ENCODE measurements around the gene PARD3.

PARD3 gene

GRCh38 chr10:34295142-34295548 lies 520.0 kb downstream of the PARD3 start:
- TF ChIP-seq CTCF (IDR thresholded peaks at IDR 0.05): no peak

DNA sequence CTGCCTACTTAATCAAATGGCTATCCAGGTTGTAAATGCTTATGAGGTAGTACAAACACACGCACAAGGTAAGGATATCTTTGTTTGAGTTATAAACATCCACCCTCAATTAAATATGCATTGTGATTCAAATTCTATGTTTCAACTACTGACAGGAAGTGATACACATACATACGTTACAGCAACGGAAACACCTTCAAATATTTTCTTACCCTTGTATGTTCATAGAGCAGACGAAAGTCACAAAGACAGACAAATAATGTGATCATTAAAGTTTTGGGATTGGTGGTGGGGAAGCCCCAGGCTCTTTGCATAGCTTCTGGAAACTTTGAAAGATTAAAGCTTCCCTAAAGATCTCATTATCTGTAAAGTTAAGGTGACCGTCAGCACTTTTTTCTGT lies 521.0 kb downstream of the PARD3 start:
- TF ChIP-seq CTCF (IDR thresholded peaks at IDR 0.05): no peak

DNA sequence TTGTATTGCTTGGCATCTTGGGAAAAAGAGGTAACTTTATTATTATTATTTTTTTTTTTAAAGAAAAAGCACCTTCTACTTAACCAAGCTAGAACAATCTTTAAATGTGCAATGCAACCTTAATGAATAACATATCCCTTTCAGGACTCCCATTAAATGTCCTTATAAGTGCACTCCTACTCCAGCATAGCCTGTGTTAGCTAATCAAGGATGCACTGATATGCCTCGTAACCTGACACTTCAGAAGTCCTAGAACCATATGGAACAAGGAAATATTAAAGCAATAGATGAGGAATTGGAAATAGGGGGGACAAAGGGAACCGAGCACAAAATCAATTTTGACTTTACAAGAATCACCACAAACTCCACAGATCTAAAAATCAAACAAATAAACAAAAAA lies 522.4 kb downstream of the PARD3 start:
- no peak for TF ChIP-seq CTCF (IDR thresholded peaks at IDR 0.05)

DNA sequence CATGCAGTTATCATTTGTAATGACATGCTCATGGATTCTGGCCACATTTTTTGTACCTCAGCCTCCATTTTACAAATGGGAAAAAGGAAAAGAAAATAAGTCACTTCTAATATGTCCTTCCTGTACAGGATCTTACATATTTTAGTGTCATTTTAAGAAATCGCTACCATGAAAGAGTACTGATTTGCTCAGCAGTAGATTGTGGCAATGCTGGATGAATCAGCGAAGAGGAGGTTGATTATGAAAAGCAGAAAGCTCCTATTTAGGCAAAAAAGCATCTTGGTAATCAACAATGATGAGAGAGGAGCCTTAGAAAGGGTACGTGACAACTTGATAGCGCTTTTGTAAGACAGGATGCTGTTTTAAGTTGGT lies 522.9 kb downstream of the PARD3 start:
- TF ChIP-seq CTCF (IDR thresholded peaks at IDR 0.05): no peak

DNA sequence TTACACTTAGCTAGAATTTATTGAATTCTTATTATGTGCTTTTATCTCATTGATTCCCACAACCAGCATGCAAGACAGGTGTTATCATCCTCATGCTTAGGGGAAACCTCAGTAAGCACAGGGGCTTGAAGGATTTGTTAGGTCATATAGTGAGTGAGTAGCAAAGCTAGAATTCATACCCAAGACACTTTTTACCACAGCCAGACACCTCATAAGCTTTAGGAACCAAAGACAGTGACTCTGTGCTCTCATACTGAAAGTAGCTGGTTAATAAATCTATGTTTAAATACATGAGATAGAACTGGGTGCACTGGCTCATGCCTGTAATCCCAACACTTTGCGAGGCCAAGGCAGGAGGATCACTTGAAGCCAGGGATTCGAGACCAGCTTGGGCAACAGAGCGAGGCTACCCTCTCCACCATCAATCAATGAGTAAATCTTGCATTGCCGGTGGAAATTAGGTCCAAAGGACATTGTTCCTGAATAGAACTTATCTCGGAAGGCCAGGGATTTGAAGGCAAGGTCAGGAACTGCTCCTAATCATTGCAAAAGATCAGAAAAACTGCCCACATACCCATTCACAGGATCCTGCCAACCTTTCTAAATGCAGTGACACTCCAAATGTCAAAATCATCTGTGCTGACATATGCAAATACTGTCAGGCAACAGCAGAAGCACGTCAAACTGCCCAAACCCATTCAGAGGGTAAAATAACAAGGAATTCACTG lies 523.5 kb downstream of the PARD3 start:
- TF ChIP-seq CTCF (IDR thresholded peaks at IDR 0.05): no peak

DNA sequence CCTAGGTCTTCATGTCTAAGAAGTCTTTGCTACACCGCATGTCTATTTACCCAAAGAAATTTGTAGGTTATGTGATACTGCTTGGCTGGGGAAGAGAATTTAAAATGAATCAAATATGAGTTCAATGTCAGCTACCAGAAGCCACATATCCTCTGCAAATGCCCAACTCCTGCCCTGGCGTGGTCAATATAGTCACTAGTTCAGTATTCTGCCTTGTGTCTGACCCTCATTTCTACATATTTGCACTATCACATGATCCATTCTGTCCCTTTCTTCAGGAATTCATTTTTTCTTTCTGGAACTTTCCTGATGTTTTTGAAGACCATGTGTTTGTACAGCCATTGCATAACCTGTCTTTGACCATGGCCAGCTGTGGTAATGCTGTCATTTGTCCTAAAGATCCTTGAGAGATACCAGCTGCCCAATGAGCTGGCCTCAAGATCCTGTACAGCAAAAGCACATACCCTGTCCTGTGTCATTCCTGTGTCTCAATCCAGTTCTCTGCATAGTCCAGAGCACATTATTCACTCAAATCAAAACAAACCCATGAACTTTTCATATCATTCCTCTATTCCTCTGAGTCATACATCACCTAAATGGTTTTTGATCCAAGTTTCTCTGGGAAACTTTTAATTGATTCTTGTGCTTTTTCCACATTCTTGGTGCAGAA lies 524.5 kb downstream of the PARD3 start:
- TF ChIP-seq CTCF (IDR thresholded peaks at IDR 0.05): no peak

- no peak for TF ChIP-seq CTCF (IDR thresholded peaks at IDR 0.05)
Observed at GRCh38 chr10:34288634-34289033, 526.5 kb downstream of the PARD3 start.

Data from LNCAP (cell line).